ENCODE measurements around the gene UBR1. TPM values are rescaled to one million over a fixed set of nuclear protein-coding genes. Genes with fewer than 3 reads are reported as not detected.
"Not testable (repeated sequence)": the region's sequence is repeated elsewhere in the genome, so short reads cannot be mapped to it uniquely, and the experiment has no call there.

Gene UBR1
- polyA plus RNA-seq, 2 donors, result 2.3 to 2.7 TPM

DNA sequence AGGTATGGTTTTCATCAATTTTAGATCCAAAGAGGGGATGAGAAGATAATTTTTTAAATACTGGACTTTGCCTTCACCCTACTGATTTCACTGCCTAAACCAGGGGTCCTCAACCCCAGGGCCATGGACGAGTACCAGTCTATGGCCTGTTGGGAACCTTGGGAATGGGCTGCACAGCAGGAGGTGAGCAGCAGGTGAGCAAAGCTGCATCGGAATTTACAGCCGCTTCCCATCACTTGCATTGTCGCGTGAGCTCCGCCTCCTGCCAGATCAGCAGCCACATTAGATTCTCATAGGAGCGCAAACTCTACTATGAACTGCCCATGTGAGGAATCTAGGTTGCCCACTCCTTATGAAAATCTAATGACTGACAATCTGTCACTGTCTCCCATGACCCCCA is 109.0 kb downstream of the UBR1 start:
- Histone ChIP-seq H3K27ac (ENCODE audit: low read depth in 2 of 2, low read length in 1 of 2) (no peak overlapping the region), H3K27me3 (ENCODE audit: control insufficient read depth in 1 of 2, insufficient read depth in 2 of 2, low read length in 2 of 2) (no peaks in the 10 kb centered on the region), H3K9me3 (ENCODE audit: control insufficient read depth in 2 of 2, insufficient read depth in 1 of 2, low read depth in 1 of 2, low read length in 1 of 2) (no peaks in the 10 kb centered on the region), H3K4me1 (ENCODE audit: control insufficient read depth in 2 of 2, insufficient read depth in 2 of 2, low read length in 1 of 2) (no peaks in the 10 kb centered on the region), H3K4me3 (ENCODE audit: low read depth in 1 of 2, low read length in 2 of 2) (no peak overlapping the region), H3K36me3 (ENCODE audit: control insufficient read depth in 2 of 2, insufficient read depth in 2 of 2, low read length in 1 of 2) (peaks cover 0 to 2% of the 10 kb centered on the region in 2 donors)
- WGBS, 2 donors, result 96 to 98% methylated on average over 7 of the region's 7 CpGs

DNA sequence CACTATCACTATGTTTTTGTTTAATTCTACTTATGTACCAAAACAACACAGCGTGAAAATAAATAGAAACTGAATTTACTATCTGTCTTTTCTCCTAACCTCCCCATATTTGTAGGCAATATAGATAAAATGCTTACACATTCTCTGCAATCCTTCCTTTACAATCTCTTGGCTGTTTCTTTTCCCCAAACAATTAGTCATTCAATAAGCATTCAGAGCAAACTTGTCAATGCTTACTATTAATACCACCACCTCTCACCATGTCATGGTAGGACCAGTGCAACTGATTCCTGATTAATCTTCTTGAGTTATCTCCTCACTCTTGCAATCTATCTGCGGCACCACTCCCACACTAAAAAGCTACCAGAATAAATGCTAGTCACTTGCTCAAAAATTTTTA is 111.3 kb downstream of the UBR1 start:
- WGBS, 2 donors, result 96 to 99% methylated on average over 2 of the region's 2 CpGs
- Histone ChIP-seq H3K36me3 (ENCODE audit: control insufficient read depth in 2 of 2, insufficient read depth in 2 of 2, low read length in 1 of 2) (peaks cover 0 to 2% of the 10 kb centered on the region in 2 donors), H3K4me1 (ENCODE audit: control insufficient read depth in 2 of 2, insufficient read depth in 2 of 2, low read length in 1 of 2) (no peaks in the 10 kb centered on the region), H3K4me3 (ENCODE audit: low read depth in 1 of 2, low read length in 2 of 2) (no peak overlapping the region), H3K27me3 (ENCODE audit: control insufficient read depth in 1 of 2, insufficient read depth in 2 of 2, low read length in 2 of 2) (no peaks in the 10 kb centered on the region), H3K9me3 (ENCODE audit: control insufficient read depth in 2 of 2, insufficient read depth in 1 of 2, low read depth in 1 of 2, low read length in 1 of 2) (no peaks in the 10 kb centered on the region), H3K27ac (ENCODE audit: low read depth in 2 of 2, low read length in 1 of 2) (no peak overlapping the region)

DNA sequence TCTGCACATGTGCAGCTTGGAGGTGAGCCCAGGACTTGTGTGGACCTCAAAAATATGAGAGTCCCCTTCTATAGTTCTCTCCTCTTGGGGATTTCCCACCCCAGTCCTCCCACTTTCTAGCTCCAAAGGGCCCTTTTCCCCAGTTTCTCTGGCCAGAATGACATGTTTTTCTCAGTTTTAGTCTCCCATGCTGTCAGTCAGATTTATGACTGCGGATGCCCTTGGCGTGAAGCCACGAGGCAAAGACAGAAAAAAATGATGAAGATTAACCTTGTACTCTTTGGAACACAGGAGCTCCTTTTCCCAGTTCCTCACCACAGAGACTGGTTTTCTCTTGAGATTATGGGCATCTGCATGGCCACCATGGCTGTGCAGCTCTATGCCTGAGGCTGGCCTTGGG is 113.2 kb downstream of the UBR1 start:
- peaks cover 0 to 2% of the 10 kb centered on the region in 2 donors for H3K36me3 ChIP-seq (ENCODE audit: control insufficient read depth in 2 of 2, insufficient read depth in 2 of 2, low read length in 1 of 2)
- H3K27ac ChIP-seq (ENCODE audit: low read depth in 2 of 2, low read length in 1 of 2), result no peak overlapping the region
- H3K9me3 ChIP-seq (ENCODE audit: control insufficient read depth in 2 of 2, insufficient read depth in 1 of 2, low read depth in 1 of 2, low read length in 1 of 2), result no peaks in the 10 kb centered on the region
- H3K4me1 ChIP-seq (ENCODE audit: control insufficient read depth in 2 of 2, insufficient read depth in 2 of 2, low read length in 1 of 2), result no peaks in the 10 kb centered on the region
- 65 to 75% methylated on average over 3 of the region's 3 CpGs for WGBS, 2 donors
- no peaks in the 10 kb centered on the region for H3K27me3 ChIP-seq (ENCODE audit: control insufficient read depth in 1 of 2, insufficient read depth in 2 of 2, low read length in 2 of 2)
- H3K4me3 ChIP-seq (ENCODE audit: low read depth in 1 of 2, low read length in 2 of 2), result no peak overlapping the region

DNA sequence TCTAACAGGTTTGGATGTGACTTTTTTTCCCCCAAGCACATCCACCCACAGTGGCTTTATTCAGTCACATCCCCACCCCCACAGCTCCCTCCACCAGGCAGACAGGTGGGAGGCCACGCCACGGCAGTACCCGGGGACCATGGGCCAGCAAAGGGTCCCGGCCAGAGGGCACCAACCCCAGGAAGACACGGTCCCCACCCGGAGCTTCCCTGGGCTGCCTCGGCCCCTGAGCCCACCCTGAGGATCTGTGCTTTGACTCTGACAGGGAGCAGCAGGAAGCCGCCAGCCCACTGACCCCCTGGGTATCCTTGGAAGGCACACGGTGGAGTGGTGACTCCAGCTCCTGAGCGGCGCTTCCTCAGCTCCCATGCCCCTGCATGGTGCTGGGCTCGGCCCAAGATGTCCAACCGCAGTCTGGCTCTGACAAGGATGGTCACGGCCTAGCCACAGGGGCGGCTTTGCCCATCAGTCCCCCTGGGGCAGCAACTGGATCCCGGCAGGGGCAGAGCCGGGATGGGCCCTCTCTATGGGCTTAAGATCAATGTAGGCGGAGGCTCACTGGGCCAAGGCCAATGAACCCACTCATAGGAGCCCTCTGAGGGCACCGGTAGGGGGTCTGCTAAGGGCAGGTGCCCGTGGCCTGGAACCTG is 119.0 kb downstream of the UBR1 start:
- no peaks in the 10 kb centered on the region for H3K4me1 ChIP-seq (ENCODE audit: control insufficient read depth in 2 of 2, insufficient read depth in 2 of 2, low read length in 1 of 2)
- H3K9me3 ChIP-seq (ENCODE audit: control insufficient read depth in 2 of 2, insufficient read depth in 1 of 2, low read depth in 1 of 2, low read length in 1 of 2), result no peaks in the 10 kb centered on the region
- 95% methylated on average over 20 of the region's 20 CpGs for WGBS, 2 donors
- H3K27ac ChIP-seq (ENCODE audit: low read depth in 2 of 2, low read length in 1 of 2), result no peak overlapping the region
- peaks cover 0 to 6% of the 10 kb centered on the region in 2 donors for H3K36me3 ChIP-seq (ENCODE audit: control insufficient read depth in 2 of 2, insufficient read depth in 2 of 2, low read length in 1 of 2)
- no peak overlapping the region for H3K4me3 ChIP-seq (ENCODE audit: low read depth in 1 of 2, low read length in 2 of 2)
- no peaks in the 10 kb centered on the region for H3K27me3 ChIP-seq (ENCODE audit: control insufficient read depth in 1 of 2, insufficient read depth in 2 of 2, low read length in 2 of 2)

DNA sequence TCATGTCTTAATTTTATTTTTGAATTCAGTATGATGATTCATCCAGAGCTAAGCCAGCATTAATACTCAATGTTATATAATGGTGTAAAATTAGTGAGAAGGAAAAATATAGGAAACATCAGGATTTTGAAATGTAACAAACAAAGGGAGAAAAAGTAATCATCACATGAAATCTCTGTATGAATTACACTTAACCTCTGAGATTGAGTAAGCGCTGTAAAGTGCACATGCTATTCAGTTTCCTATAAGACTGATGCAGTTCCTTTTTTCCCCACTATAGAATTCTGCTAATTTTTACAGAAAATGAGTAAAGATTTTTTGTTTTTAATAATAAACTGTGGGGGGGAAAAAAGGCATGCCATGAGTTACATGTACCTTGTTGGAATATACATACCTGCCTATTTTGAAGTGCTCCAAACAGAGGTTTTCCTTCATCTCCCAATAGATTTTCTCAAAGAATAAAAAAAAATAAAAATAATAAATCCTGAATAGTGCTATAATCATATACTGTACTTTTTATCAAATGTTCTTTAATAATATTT is 121.3 kb downstream of the UBR1 start:
- Histone ChIP-seq H3K27me3 (ENCODE audit: control insufficient read depth in 1 of 2, insufficient read depth in 2 of 2, low read length in 2 of 2) (no peaks in the 10 kb centered on the region), H3K36me3 (ENCODE audit: control insufficient read depth in 2 of 2, insufficient read depth in 2 of 2, low read length in 1 of 2) (peaks cover 0 to 9% of the 10 kb centered on the region in 2 donors), H3K4me3 (ENCODE audit: low read depth in 1 of 2, low read length in 2 of 2) (no peak overlapping the region), H3K4me1 (ENCODE audit: control insufficient read depth in 2 of 2, insufficient read depth in 2 of 2, low read length in 1 of 2) (no peaks in the 10 kb centered on the region), H3K9me3 (ENCODE audit: control insufficient read depth in 2 of 2, insufficient read depth in 1 of 2, low read depth in 1 of 2, low read length in 1 of 2) (no peaks in the 10 kb centered on the region), H3K27ac (ENCODE audit: low read depth in 2 of 2, low read length in 1 of 2) (no peak overlapping the region)
- WGBS, 2 donors, result 100% methylated on average over 1 of the region's 1 CpG

DNA sequence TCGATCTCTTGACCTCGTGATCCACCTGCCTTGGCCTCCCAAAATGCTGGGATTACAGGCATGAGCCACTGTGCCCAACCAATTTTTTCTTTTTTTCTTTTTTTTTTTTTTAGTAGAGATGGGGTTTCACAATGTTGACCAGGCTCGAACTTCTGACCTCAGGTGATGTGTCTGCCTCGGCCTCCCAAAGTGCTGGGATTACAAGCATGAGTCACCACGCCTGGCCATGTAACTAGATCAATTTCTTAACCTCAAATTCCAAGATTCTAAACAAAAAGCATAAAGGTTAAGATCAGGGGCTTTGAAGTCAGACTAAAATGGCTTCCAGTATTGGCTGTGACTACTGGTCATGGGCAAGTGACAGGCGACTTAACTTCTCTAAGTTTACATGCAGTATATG is 126.7 kb downstream of the UBR1 start:
- H3K27me3 ChIP-seq (ENCODE audit: control insufficient read depth in 1 of 2, insufficient read depth in 2 of 2, low read length in 2 of 2); H3K27ac ChIP-seq (ENCODE audit: low read depth in 2 of 2, low read length in 1 of 2); H3K4me1 ChIP-seq (ENCODE audit: control insufficient read depth in 2 of 2, insufficient read depth in 2 of 2, low read length in 1 of 2); H3K4me3 ChIP-seq (ENCODE audit: low read depth in 1 of 2, low read length in 2 of 2); H3K36me3 ChIP-seq (ENCODE audit: control insufficient read depth in 2 of 2, insufficient read depth in 2 of 2, low read length in 1 of 2); H3K9me3 ChIP-seq (ENCODE audit: control insufficient read depth in 2 of 2, insufficient read depth in 1 of 2, low read depth in 1 of 2, low read length in 1 of 2): not testable (repeated sequence)
- WGBS, 2 donors, result 91 to 95% methylated on average over 6 of the region's 6 CpGs

DNA sequence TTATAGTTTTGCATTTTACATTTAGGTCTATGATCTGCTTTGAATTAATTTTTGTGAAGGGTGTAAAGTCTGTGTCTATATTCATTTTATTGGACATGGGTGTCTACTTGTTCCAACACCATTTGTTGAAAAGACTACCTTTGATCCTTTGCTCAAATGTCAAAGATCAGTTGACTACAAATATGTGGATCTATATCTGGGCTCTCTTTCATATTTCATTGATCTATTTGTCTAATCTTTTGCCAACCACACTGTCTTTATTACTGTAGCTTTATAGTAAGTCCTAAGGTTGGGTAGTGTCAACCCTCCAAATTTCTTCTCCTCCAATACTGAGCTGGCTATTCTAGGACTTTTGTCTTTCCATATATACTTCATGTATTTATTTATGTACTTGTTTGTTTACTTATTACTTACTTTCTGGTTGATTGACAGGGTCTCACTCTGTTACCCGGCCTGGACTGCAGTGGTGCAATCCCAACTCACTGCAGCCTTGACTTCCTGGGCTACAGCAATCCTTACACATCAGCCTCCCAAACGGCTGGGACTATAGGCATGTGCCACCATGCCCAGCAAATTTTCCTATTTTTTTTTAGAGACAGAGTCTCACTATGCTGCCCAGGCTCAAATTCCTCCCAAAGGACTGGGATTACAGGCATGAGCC is 131.5 kb downstream of the UBR1 start:
- Histone ChIP-seq H3K27me3 (ENCODE audit: control insufficient read depth in 1 of 2, insufficient read depth in 2 of 2, low read length in 2 of 2) (no peaks in the 10 kb centered on the region), H3K9me3 (ENCODE audit: control insufficient read depth in 2 of 2, insufficient read depth in 1 of 2, low read depth in 1 of 2, low read length in 1 of 2) (no peaks in the 10 kb centered on the region), H3K27ac (ENCODE audit: low read depth in 2 of 2, low read length in 1 of 2) (no peak overlapping the region), H3K36me3 (ENCODE audit: control insufficient read depth in 2 of 2, insufficient read depth in 2 of 2, low read length in 1 of 2) (no peaks in the 10 kb centered on the region), H3K4me3 (ENCODE audit: low read depth in 1 of 2, low read length in 2 of 2) (no peak overlapping the region), H3K4me1 (ENCODE audit: control insufficient read depth in 2 of 2, insufficient read depth in 2 of 2, low read length in 1 of 2) (no peaks in the 10 kb centered on the region)
- WGBS, 2 donors, result 91 to 94% methylated on average over 2 of the region's 2 CpGs

DNA sequence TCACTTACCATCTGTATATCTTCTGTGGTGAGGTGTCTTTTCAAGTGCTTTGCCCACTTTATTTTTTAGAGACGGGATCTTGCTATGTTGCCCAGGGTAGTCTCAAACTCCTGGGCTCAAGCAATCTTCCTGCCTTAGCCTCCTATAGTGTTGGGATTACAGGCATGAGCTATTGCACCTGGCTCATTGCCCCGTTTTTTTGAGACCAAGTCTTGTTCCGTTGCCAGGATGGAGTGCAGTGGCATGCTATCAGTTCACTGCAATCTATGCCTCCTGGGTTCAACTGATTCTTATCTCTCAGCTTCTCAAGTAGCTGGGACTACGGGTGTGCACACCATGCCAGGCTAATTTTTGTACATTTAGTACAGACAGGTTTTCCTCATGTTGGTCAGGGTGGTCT is 132.7 kb downstream of the UBR1 start:
- Histone ChIP-seq H3K4me1 (ENCODE audit: control insufficient read depth in 2 of 2, insufficient read depth in 2 of 2, low read length in 1 of 2) (no peaks in the 10 kb centered on the region), H3K36me3 (ENCODE audit: control insufficient read depth in 2 of 2, insufficient read depth in 2 of 2, low read length in 1 of 2) (peaks cover 0 to 4% of the 10 kb centered on the region in 2 donors), H3K27ac (ENCODE audit: low read depth in 2 of 2, low read length in 1 of 2) (no peak overlapping the region), H3K9me3 (ENCODE audit: control insufficient read depth in 2 of 2, insufficient read depth in 1 of 2, low read depth in 1 of 2, low read length in 1 of 2) (no peaks in the 10 kb centered on the region), H3K4me3 (ENCODE audit: low read depth in 1 of 2, low read length in 2 of 2) (no peak overlapping the region), H3K27me3 (ENCODE audit: control insufficient read depth in 1 of 2, insufficient read depth in 2 of 2, low read length in 2 of 2) (no peaks in the 10 kb centered on the region)
- WGBS, 2 donors, result 91 to 93% methylated on average over 4 of the region's 4 CpGs

DNA sequence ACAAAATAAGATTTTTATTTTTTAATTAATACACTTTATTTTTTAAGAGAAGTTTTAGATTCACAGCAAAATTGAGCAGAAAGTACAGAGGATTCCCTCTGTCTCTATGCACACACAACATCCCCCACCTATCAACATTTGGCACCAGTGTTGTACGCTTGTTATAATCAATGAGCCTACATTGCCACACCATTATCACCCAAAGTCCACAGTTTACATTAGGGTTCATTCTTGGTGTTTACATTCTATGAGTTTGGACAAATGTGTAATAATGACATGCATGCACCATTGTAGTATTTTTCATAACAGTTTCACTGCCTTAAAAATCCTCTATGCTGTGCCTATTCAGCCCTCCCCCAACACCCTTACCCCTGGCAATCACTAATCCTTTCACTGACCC is 134.0 kb downstream of the UBR1 start:
- Histone ChIP-seq H3K4me3 (ENCODE audit: low read depth in 1 of 2, low read length in 2 of 2) (no peak overlapping the region), H3K27me3 (ENCODE audit: control insufficient read depth in 1 of 2, insufficient read depth in 2 of 2, low read length in 2 of 2) (no peaks in the 10 kb centered on the region), H3K9me3 (ENCODE audit: control insufficient read depth in 2 of 2, insufficient read depth in 1 of 2, low read depth in 1 of 2, low read length in 1 of 2) (no peaks in the 10 kb centered on the region), H3K36me3 (ENCODE audit: control insufficient read depth in 2 of 2, insufficient read depth in 2 of 2, low read length in 1 of 2) (peaks cover 0 to 4% of the 10 kb centered on the region in 2 donors), H3K4me1 (ENCODE audit: control insufficient read depth in 2 of 2, insufficient read depth in 2 of 2, low read length in 1 of 2) (no peaks in the 10 kb centered on the region), H3K27ac (ENCODE audit: low read depth in 2 of 2, low read length in 1 of 2) (no peak overlapping the region)
- 90 to 96% methylated on average over 1 of the region's 1 CpG for WGBS, 2 donors

DNA sequence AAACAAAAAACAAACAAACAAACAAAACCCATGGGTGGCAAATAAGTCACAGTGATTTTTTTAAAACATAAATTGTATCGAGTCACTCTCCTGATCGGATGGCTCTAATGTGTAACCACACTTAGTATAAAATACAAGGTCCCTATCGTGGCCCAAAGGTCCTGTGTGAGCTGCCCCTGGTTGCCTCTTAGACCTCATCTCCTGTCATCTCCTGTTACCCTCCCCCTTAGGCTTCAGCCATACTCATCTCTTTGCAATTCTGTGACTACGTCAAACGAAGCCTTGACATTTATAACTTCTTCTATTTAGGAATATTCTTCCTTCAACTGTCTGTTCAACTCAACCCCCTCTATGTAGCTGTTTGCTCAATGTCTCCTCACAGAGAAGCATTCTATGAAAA is 141.4 kb downstream of the UBR1 start:
- H3K27ac ChIP-seq (ENCODE audit: low read depth in 2 of 2, low read length in 1 of 2), result no peak overlapping the region
- H3K36me3 ChIP-seq (ENCODE audit: control insufficient read depth in 2 of 2, insufficient read depth in 2 of 2, low read length in 1 of 2), result peaks cover 4 to 7% of the 10 kb centered on the region in 2 donors
- 97% methylated on average over 5 of the region's 5 CpGs for whole genome bisulfite sequencing, 2 donors
- no peaks in the 10 kb centered on the region for H3K9me3 ChIP-seq (ENCODE audit: control insufficient read depth in 2 of 2, insufficient read depth in 1 of 2, low read depth in 1 of 2, low read length in 1 of 2)
- H3K27me3 ChIP-seq (ENCODE audit: control insufficient read depth in 1 of 2, insufficient read depth in 2 of 2, low read length in 2 of 2), result no peaks in the 10 kb centered on the region
- H3K4me3 ChIP-seq (ENCODE audit: low read depth in 1 of 2, low read length in 2 of 2), result no peak overlapping the region
- no peaks in the 10 kb centered on the region for H3K4me1 ChIP-seq (ENCODE audit: control insufficient read depth in 2 of 2, insufficient read depth in 2 of 2, low read length in 1 of 2)

Measured in esophagus (tissue), 2 donors.